ENCODE results near the gene TLCD2.

TLCD2 gene

DNA sequence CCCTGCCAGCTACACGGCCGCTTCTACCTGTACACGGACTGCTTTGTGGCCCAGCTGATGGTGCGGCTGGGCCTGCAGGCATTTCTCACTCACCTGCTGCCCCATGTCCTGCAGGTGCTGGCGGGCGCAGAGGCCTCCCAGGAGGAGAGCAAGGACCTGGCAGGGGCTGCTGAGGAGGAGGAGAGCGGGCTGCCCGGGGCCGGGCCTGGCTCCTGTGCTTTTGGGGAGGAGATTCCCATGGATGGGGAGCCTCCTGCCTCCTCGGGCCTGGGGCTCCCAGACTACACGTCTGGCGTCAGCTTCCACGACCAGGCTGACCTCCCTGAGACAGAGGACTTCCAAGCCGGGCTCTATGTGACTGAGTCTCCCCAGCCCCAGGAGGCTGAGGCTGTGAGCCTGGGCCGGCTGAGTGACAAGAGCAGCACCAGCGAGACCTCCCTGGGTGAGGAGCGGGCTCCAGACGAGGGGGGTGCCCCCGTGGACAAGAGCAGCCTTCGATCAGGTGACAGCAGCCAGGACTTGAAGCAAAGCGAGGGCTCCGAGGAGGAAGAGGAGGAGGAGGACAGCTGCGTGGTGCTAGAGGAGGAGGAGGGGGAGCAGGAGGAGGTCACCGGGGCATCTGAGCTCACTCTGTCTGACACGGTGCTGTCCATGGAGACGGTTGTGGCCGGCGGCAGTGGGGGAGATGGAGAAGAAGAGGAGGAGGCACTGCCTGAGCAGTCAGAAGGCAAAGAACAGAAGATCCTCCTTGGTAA lies 17.9 kb upstream of the TLCD2 start:
- Histone ChIP-seq H3K4ac (ENCODE audit: low read depth, low read length) (no peak overlapping the region), H2BK15ac (replicated peaks; ENCODE audit: low read depth) (no peak overlapping the region), H3K56ac (ENCODE audit: low read length) (no peak overlapping the region), H3K4me2 (ENCODE audit: low read length) (no peak overlapping the region), H2BK120ac (ENCODE audit: low read depth, low read length) (no peak overlapping the region), H3K27ac (ENCODE audit: low read depth, low read length) (no peak overlapping the region), H3K27me3 (ENCODE audit: insufficient read depth, low read length, poor library complexity) (no peaks in the 10 kb centered on the region), H2AK5ac (ENCODE audit: low read length) (no peak overlapping the region), H3K4me3 (ENCODE audit: low read length) (no peak overlapping the region), H3K18ac (ENCODE audit: low read length) (no peak overlapping the region), H3K79me2 (ENCODE audit: control insufficient read depth, insufficient read depth, low read length) (no peaks in the 10 kb centered on the region), H3K9ac (ENCODE audit: low read length) (no peak overlapping the region), H2BK5ac (ENCODE audit: low read length) (no peak overlapping the region), H3K4me1 (ENCODE audit: control insufficient read depth, low read depth, low read length) (no peaks in the 10 kb centered on the region), H4K8ac (ENCODE audit: low read depth, low read length) (no peak overlapping the region), H4K5ac (ENCODE audit: low read length) (no peak overlapping the region), H3K23ac (ENCODE audit: low read length) (no peak overlapping the region), H3K79me1 (ENCODE audit: low read length) (no peaks in the 10 kb centered on the region), H3K36me3 (ENCODE audit: control insufficient read depth, insufficient read depth, low read length) (no peaks in the 10 kb centered on the region)
- DNase-seq = no peak
- WGBS (ENCODE audit: extremely low coverage, insufficient coverage, low lambda C conversion rate) = no CpG with 5 or more reads among the region's 28 CpGs

DNA sequence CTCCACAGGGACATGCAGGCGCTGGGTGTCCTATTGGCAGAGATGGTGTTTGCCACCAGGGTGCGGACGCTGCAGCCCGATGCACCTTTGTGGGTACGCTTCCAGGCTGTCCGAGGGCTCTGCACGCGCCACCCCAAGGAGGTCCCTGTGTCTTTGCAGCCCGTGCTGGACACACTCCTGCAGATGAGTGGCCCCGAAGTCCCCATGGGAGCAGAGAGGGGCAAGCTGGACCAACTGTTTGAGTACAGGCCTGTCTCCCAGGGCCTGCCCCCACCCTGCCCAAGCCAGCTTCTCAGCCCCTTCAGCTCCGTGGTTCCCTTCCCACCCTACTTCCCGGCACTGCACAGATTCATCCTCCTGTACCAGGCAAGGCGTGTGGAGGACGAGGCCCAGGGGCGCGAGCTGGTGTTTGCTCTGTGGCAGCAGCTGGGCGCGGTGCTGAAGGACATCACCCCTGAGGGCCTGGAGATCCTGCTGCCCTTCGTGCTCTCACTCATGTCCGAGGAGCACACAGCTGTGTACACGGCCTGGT lies 17.1 kb upstream of the TLCD2 start:
- Histone ChIP-seq H3K4me3 (ENCODE audit: low read length) (no peak overlapping the region), H3K27me3 (ENCODE audit: insufficient read depth, low read length, poor library complexity) (no peaks in the 10 kb centered on the region), H2BK5ac (ENCODE audit: low read length) (no peak overlapping the region), H2BK15ac (replicated peaks; ENCODE audit: low read depth) (no peak overlapping the region), H4K8ac (ENCODE audit: low read depth, low read length) (no peak overlapping the region), H3K4ac (ENCODE audit: low read depth, low read length) (no peak overlapping the region), H3K36me3 (ENCODE audit: control insufficient read depth, insufficient read depth, low read length) (no peaks in the 10 kb centered on the region), H3K56ac (ENCODE audit: low read length) (no peak overlapping the region), H3K79me1 (ENCODE audit: low read length) (no peaks in the 10 kb centered on the region), H2AK5ac (ENCODE audit: low read length) (no peak overlapping the region), H3K79me2 (ENCODE audit: control insufficient read depth, insufficient read depth, low read length) (no peaks in the 10 kb centered on the region), H3K4me2 (ENCODE audit: low read length) (no peak overlapping the region), H3K4me1 (ENCODE audit: control insufficient read depth, low read depth, low read length) (no peaks in the 10 kb centered on the region), H2BK120ac (ENCODE audit: low read depth, low read length) (no peak overlapping the region), H3K18ac (ENCODE audit: low read length) (no peak overlapping the region), H3K27ac (ENCODE audit: low read depth, low read length) (no peak overlapping the region), H3K9ac (ENCODE audit: low read length) (no peak overlapping the region), H4K5ac (ENCODE audit: low read length) (no peak overlapping the region), H3K23ac (ENCODE audit: low read length) (no peak overlapping the region)
- DNase-seq = no peak
- no CpG with 5 or more reads among the region's 21 CpGs for WGBS (ENCODE audit: extremely low coverage, insufficient coverage, low lambda C conversion rate)

DNA sequence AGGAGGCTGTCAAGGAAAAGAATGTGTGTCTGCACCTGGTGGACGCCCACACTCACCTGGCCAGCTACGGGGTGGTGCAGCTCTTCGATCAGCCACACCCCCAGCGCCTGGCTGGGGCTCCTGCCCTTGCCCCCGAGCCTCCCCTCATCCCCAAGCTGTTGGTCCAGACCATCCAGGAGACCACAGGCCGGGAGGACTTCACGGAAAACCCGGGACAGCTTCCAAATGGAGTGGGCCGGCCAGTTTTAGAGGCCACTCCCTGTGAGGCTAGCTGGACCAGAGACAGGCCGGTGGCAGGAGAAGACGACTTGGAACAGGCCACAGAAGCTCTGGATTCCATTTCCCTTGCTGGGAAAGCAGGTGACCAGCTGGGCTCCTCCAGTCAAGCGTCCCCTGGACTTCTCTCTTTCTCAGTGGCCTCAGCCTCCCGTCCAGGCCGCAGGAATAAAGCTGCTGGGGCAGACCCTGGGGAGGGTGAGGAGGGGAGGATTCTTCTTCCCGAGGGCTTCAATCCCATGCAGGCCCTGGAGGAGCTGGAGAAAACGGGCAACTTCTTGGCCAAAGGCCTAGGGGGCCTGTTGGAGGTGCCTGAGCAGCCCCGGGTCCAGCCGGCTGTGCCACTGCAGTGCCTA lies 16.6 kb upstream of the TLCD2 start:
- Histone ChIP-seq H4K8ac (ENCODE audit: low read depth, low read length) (no peak overlapping the region), H2BK120ac (ENCODE audit: low read depth, low read length) (no peak overlapping the region), H3K9ac (ENCODE audit: low read length) (no peak overlapping the region), H3K4ac (ENCODE audit: low read depth, low read length) (no peak overlapping the region), H3K4me2 (ENCODE audit: low read length) (no peak overlapping the region), H2AK5ac (ENCODE audit: low read length) (no peak overlapping the region), H3K4me1 (ENCODE audit: control insufficient read depth, low read depth, low read length) (no peaks in the 10 kb centered on the region), H3K79me1 (ENCODE audit: low read length) (no peaks in the 10 kb centered on the region), H2BK5ac (ENCODE audit: low read length) (no peak overlapping the region), H3K23ac (ENCODE audit: low read length) (no peak overlapping the region), H3K4me3 (ENCODE audit: low read length) (no peak overlapping the region), H2BK15ac (replicated peaks; ENCODE audit: low read depth) (no peak overlapping the region), H3K18ac (ENCODE audit: low read length) (no peak overlapping the region), H4K5ac (ENCODE audit: low read length) (no peak overlapping the region), H3K79me2 (ENCODE audit: control insufficient read depth, insufficient read depth, low read length) (no peaks in the 10 kb centered on the region), H3K27ac (ENCODE audit: low read depth, low read length) (no peak overlapping the region), H3K27me3 (ENCODE audit: insufficient read depth, low read length, poor library complexity) (no peaks in the 10 kb centered on the region), H3K36me3 (ENCODE audit: control insufficient read depth, insufficient read depth, low read length) (no peaks in the 10 kb centered on the region), H3K56ac (ENCODE audit: low read length) (no peak overlapping the region)
- DNase-seq = no peak
- no CpG with 5 or more reads among the region's 18 CpGs for WGBS (ENCODE audit: extremely low coverage, insufficient coverage, low lambda C conversion rate)

GRCh38 chr17:1725642-1726511 lies 15.7 kb upstream of the TLCD2 start:
- Histone ChIP-seq H3K4me3 (ENCODE audit: low read length) (no peak overlapping the region), H2BK5ac (ENCODE audit: low read length) (no peak overlapping the region), H3K27me3 (ENCODE audit: insufficient read depth, low read length, poor library complexity) (no peaks in the 10 kb centered on the region), H3K79me1 (ENCODE audit: low read length) (no peaks in the 10 kb centered on the region), H4K5ac (ENCODE audit: low read length) (no peak overlapping the region), H3K4me2 (ENCODE audit: low read length) (no peak overlapping the region), H3K79me2 (ENCODE audit: control insufficient read depth, insufficient read depth, low read length) (no peaks in the 10 kb centered on the region), H3K4me1 (ENCODE audit: control insufficient read depth, low read depth, low read length) (no peaks in the 10 kb centered on the region), H3K56ac (ENCODE audit: low read length) (peak overlapping the region; percentile 19), H3K36me3 (ENCODE audit: control insufficient read depth, insufficient read depth, low read length) (no peaks in the 10 kb centered on the region), H3K27ac (ENCODE audit: low read depth, low read length) (no peak overlapping the region), H3K23ac (ENCODE audit: low read length) (peak overlapping the region; percentile 1), H3K9ac (ENCODE audit: low read length) (no peak overlapping the region), H2AK5ac (ENCODE audit: low read length) (no peak overlapping the region), H3K18ac (ENCODE audit: low read length) (no peak overlapping the region), H3K4ac (ENCODE audit: low read depth, low read length) (no peak overlapping the region), H4K8ac (ENCODE audit: low read depth, low read length) (no peak overlapping the region), H2BK15ac (replicated peaks; ENCODE audit: low read depth) (no peak overlapping the region), H2BK120ac (ENCODE audit: low read depth, low read length) (no peak overlapping the region)
- no CpG with 5 or more reads among the region's 54 CpGs for WGBS (ENCODE audit: extremely low coverage, insufficient coverage, low lambda C conversion rate)
- no peak for DNase-seq

DNA sequence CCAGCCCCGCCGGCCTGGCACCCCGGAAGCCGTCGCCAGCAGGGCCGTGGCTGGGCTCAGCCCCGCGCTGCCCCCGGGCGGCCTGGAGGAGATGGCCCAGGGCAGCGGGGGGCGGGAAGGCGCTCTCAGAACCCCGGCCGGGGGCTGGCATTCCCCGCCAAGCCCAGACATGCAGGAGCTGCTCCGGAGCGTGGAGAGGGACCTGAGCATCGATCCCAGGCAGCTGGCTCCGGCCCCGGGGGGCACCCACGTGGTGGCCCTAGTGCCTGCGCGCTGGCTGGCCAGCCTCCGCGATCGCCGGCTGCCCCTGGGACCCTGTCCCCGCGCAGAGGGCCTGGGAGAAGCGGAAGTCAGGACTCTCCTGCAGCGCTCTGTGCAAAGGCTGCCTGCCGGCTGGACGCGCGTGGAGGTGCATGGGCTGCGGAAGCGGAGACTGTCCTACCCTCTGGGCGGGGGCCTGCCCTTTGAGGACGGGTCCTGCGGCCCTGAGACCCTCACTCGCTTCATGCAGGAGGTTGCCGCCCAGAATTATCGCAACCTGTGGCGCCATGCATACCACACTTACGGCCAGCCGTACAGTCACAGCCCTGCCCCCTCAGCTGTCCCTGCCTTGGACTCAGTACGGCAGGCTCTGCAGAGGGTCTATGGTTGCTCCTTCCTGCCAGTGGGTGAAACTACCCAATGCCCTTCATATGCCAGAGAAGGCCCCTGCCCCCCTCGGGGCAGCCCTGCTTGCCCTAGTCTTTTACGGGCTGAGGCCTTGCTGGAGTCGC lies 14.9 kb upstream of the TLCD2 start:
- H3K56ac ChIP-seq (ENCODE audit: low read length) = peak overlapping the region; percentile 84
- peak overlapping the region; percentile 60 for H3K18ac ChIP-seq (ENCODE audit: low read length)
- peak overlapping the region; percentile 1 for H3K23ac ChIP-seq (ENCODE audit: low read length)
- no peak overlapping the region for H4K8ac ChIP-seq (ENCODE audit: low read depth, low read length)
- no peak overlapping the region for H2BK15ac ChIP-seq (replicated peaks; ENCODE audit: low read depth)
- no peak overlapping the region for H2AK5ac ChIP-seq (ENCODE audit: low read length)
- H3K4me2 ChIP-seq (ENCODE audit: low read length) = peak overlapping the region; percentile 29
- no peak overlapping the region for H2BK120ac ChIP-seq (ENCODE audit: low read depth, low read length)
- H3K9ac ChIP-seq (ENCODE audit: low read length) = peak overlapping the region; percentile 72
- H3K4me1 ChIP-seq (ENCODE audit: control insufficient read depth, low read depth, low read length) = no peaks in the 10 kb centered on the region
- no peaks in the 10 kb centered on the region for H3K79me1 ChIP-seq (ENCODE audit: low read length)
- no peaks in the 10 kb centered on the region for H3K36me3 ChIP-seq (ENCODE audit: control insufficient read depth, insufficient read depth, low read length)
- H3K27me3 ChIP-seq (ENCODE audit: insufficient read depth, low read length, poor library complexity) = no peaks in the 10 kb centered on the region
- no peak overlapping the region for H3K4ac ChIP-seq (ENCODE audit: low read depth, low read length)
- no peaks in the 10 kb centered on the region for H3K79me2 ChIP-seq (ENCODE audit: control insufficient read depth, insufficient read depth, low read length)
- WGBS (ENCODE audit: extremely low coverage, insufficient coverage, low lambda C conversion rate) = no CpG with 5 or more reads among the region's 51 CpGs
- H3K27ac ChIP-seq (ENCODE audit: low read depth, low read length) = no peak overlapping the region
- no peak overlapping the region for H4K5ac ChIP-seq (ENCODE audit: low read length)
- peak overlapping the region; percentile 11 for H3K4me3 ChIP-seq (ENCODE audit: low read length)
- DNase-seq = peak; percentile 37
- no peak overlapping the region for H2BK5ac ChIP-seq (ENCODE audit: low read length)

All from mesendoderm (in vitro differentiated cells).